Brain microvascular endothelial cell (primary cell): Measurements from ENCODE around the gene SNRPA1.

Experiments used
- DNase-seq: peaks from one replicate; pipeline ENCODE4 v3.0.0-alpha.2; 2020
- H3K27ac ChIP-seq: fragments of 250-450 bp; sonication (Bioruptor Pico); 2 replicates; pipeline ENCODE4 v1.5.1; 2020; ENCODE audit warnings: mild to moderate bottlenecking, moderate library complexity
- H3K27me3 ChIP-seq: fragments of 250-450 bp; sonication (Bioruptor Pico); replicated peaks from 2 replicates; pipeline ENCODE4 v1.5.1; 2020; ENCODE audit warnings: mild to moderate bottlenecking
- H3K36me3 ChIP-seq: fragments of 250-450 bp; sonication (Bioruptor Pico); replicated peaks from 2 replicates; pipeline ENCODE4 v1.5.1; 2020; ENCODE audit warnings: mild to moderate bottlenecking
- H3K4me3 ChIP-seq: 2 replicates; pipeline ENCODE4 v1.5.1; 2011; ENCODE audit warnings: low read depth, mild to moderate bottlenecking, control low read depth, low read length, moderate library complexity
- CTCF ChIP-seq: IDR thresholded peaks from 2 replicates; pipeline ENCODE4 v1.5.1; 2011; ENCODE audit warnings: low read depth, mild to moderate bottlenecking, moderate library complexity, low read length, control low read depth, inconsistent platforms; ENCODE audit errors: missing control alignments
- in situ Hi-C: cut with HindIII; loops from 2 replicates; pipeline ENCODE4 v1.10.0; 2017; ENCODE audit warnings: low sequenced_read_pairs, low pct_ligation_motif_present

Gene SNRPA1

GRCh38 chr15:101309436-101310160 lies 14.6 kb upstream of the SNRPA1 start:
- in situ Hi-C loops = no loop called here
- TF ChIP-seq CTCF = no peak
- DNase-seq = no peak
- Histone ChIP-seq H3K4me3 (no peak overlapping the region), H3K36me3 (no peaks in the 10 kb centered on the region), H3K27ac (no peak overlapping the region), H3K27me3 (no peaks in the 10 kb centered on the region)

GRCh38 chr15:101308604-101309435 lies 13.8 kb upstream of the SNRPA1 start:
- no peak for TF ChIP-seq CTCF
- in situ Hi-C loops = no loop called here
- no peak for DNase-seq
- H3K4me3 ChIP-seq = no peak overlapping the region
- no peak overlapping the region for H3K27ac ChIP-seq
- H3K36me3 ChIP-seq = no peaks in the 10 kb centered on the region
- no peaks in the 10 kb centered on the region for H3K27me3 ChIP-seq

GRCh38 chr15:101307897-101308603 lies 13.0 kb upstream of the SNRPA1 start:
- DNase-seq = no peak
- Histone ChIP-seq H3K36me3 (no peaks in the 10 kb centered on the region), H3K27me3 (no peaks in the 10 kb centered on the region), H3K4me3 (no peak overlapping the region), H3K27ac (no peak overlapping the region)
- TF ChIP-seq CTCF = no peak
- in situ Hi-C loops = no loop called here

GRCh38 chr15:101307048-101307896 lies 12.2 kb upstream of the SNRPA1 start:
- no peaks in the 10 kb centered on the region for H3K36me3 ChIP-seq
- no peak for TF ChIP-seq CTCF

GRCh38 chr15:101306341-101307047 lies 11.4 kb upstream of the SNRPA1 start:
- in situ Hi-C loops = no loop called here
- Histone ChIP-seq H3K27me3 (no peaks in the 10 kb centered on the region), H3K4me3 (no peak overlapping the region), H3K27ac (no peak overlapping the region), H3K36me3 (no peaks in the 10 kb centered on the region)
- no peak for TF ChIP-seq CTCF
- no peak for DNase-seq

More at GRCh38 chr15:101307048-101307896, 12.2 kb upstream of the SNRPA1 start:
- in situ Hi-C loops = no loop called here
- H3K27ac ChIP-seq = no peak overlapping the region
- no peak for DNase-seq
- no peaks in the 10 kb centered on the region for H3K27me3 ChIP-seq
- H3K4me3 ChIP-seq = no peak overlapping the region
